Pancreas (tissue), 10 donors: Measurements from ENCODE around the gene ATXN7L2. TPM values are rescaled to one million over a fixed set of nuclear protein-coding genes. Genes with fewer than 3 reads are reported as not detected.

Source experiments
- ATAC-seq, 4 donors: fragments of 200-7000 bp; cut with Tn5 transposase; one replicate each; pipeline versions ENCODE4 v1.8.0 to v1.9.1; 2020; ENCODE audit warnings: mild to moderate bottlenecking in 4 of 4, moderate library complexity in 4 of 4
- DNase-seq, 6 donors: peaks; one replicate each; pipeline ENCODE4 v3.0.0-alpha.2; 2020
- FAIRE-seq: peaks from 2 replicates; lab custom pipeline; 2012; peaks lifted over from hg19 to GRCh38; lab: Jason Lieb, UNC
- H3K27ac ChIP-seq, 4 donors: fragments of 200-600 bp; sonication (generic); 1 replicate in 3 of 4; 2 replicates in 1 of 4; pipeline versions ENCODE4 v1.5.0 to v1.8.0; 2020
- H3K27me3 ChIP-seq, 4 donors: fragments of 200-600 bp; one replicate each; pipeline ENCODE4 v1.8.0; 2021
- H3K36me3 ChIP-seq, 3 donors: fragments of 200-600 bp; sonication (generic) in 1 of 3; one replicate each; pipeline versions ENCODE4 v1.5.0 to v1.8.0; 2020 to 2021
- H3K4me1 ChIP-seq, 3 donors: fragments of 200-600 bp; one replicate each; pipeline ENCODE4 v1.8.0; 2021
- H3K4me3 ChIP-seq, 4 donors: fragments of 200-600 bp; sonication (generic) in 2 of 4; one replicate each; pipeline versions ENCODE4 v1.5.0 to v1.8.0; 2020 to 2021
- H3K9me3 ChIP-seq, 4 donors: fragments of 200-600 bp; one replicate each; pipeline ENCODE4 v1.8.0; 2021
- WGBS, 2 donors: extraction: QIAGEN DNeasy Blood & Tissue Kit; methylation state at CpG; one replicate each; pipeline ENCODE4 v1.1.7; 2013; 5-methylcytosine and 5-hydroxymethylcytosine counted together
- intact Hi-C, 3 donors: fragments of 100-400 bp; cut with DNase I; formaldehyde crosslinking; loops; one replicate each; pipeline versions ENCODE4 v1.11.1 to v1.14.2; 2022
- polyA plus RNA-seq, 2 donors: library from polyadenylated mRNA; stranded (reverse); fragments of 200-250 nt; gene quantifications; one replicate each; pipeline ENCODE4 v1.2.3, GENCODE V29; 2013
- total RNA-seq, 6 donors: library from RNA; stranded (reverse); fragmentation: NEBNext Ultra II Directional in 4 of 6; extraction: Animal tissue kit (Norgen Biotek cat#: 25700) in 4 of 6; gene quantifications; one replicate each; pipeline versions ENCODE4 v1.2.1 to v1.2.4, GENCODE V29; 2021 to 2023
- TF ChIP-seq, protein P1 (sequence below), 4 donors: fragments of 200-600 bp; sonication (generic) in 3 of 4; IDR thresholded peaks; one replicate each; pipeline versions ENCODE4 v1.5.0 to v1.8.0; 2021; ENCODE audit warnings: antibody characterized with exemption in 4 of 4
- donor health status: healthy with polysubstance abuse.
- donor health status: DM: no; HTN: no; CAD: no; lungs with moderate emphysema.
- donor health status: DM: no; HTN: no; CAD: no.
- donor health status: control.
- donor health status: control.
- donor health status: Bipolar disorder and iron deficiency.
- donor health status: DM: yes; HTN: yes; CAD: no.
- donor health status: DM: no; HTN: no; CAD: no.
- donor health status: DM: no; HTN: no; CAD: no.
- donor health status: DM: yes; HTN: yes; CAD: no.

Gene ATXN7L2
- total and polyA plus RNA-seq, 8 donors: 1.1 to 15.7 (median 1.9) TPM

DNA sequence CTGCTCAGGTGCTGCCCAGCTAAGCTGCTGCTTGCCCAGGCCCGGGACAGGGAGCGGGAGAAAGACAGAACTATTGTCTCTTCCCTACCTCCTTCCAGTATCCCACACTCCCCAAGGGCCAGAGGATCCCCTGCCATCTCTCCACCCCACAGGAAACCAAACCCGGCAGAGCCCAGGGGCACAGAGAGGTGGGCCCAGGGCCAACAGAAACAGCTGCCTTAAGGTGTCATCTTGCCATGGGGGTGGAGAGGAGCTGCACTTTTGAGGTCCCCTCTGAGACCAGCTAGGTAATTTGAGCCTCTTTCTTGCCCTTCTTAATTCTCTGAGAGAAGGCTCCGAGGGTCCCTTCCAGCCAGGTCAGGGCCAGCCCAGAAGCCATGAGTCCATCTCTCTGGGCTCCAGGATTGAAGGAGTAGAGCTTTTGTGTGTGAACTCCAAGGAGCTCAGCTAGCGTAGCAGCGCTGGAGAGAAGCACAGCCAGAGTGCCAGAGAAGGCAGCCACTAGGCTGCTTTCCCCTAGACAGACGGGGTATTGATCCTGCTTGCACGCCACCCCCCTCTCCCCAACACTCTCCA lies 46.3 kb downstream of the ATXN7L2 start:
- no peak for DNase-seq
- Histone ChIP-seq H3K4me3 (no peak overlapping the region), H3K36me3 (no peaks in the 10 kb centered on the region), H3K27ac (no peak overlapping the region), H3K9me3 (no peaks in the 10 kb centered on the region), H3K4me1 (peaks cover 0 to 9% (median 0%) of the 10 kb centered on the region in 3 donors), H3K27me3 (no peaks in the 10 kb centered on the region)
- no peak for ATAC-seq
- intact Hi-C loops: loop anchor here in 2 of 3 donors (5.0 to 10.0 kb wide), 4 partner anchors 38 to 278 kb away; partner anchors contain the start of gene CYB561D1 (in 1 of the 2)
- WGBS, 2 donors: 69 to 73% methylated on average over 8 of the region's 8 CpGs
- FAIRE-seq: no peak
- TF ChIP-seq, protein P1, sequence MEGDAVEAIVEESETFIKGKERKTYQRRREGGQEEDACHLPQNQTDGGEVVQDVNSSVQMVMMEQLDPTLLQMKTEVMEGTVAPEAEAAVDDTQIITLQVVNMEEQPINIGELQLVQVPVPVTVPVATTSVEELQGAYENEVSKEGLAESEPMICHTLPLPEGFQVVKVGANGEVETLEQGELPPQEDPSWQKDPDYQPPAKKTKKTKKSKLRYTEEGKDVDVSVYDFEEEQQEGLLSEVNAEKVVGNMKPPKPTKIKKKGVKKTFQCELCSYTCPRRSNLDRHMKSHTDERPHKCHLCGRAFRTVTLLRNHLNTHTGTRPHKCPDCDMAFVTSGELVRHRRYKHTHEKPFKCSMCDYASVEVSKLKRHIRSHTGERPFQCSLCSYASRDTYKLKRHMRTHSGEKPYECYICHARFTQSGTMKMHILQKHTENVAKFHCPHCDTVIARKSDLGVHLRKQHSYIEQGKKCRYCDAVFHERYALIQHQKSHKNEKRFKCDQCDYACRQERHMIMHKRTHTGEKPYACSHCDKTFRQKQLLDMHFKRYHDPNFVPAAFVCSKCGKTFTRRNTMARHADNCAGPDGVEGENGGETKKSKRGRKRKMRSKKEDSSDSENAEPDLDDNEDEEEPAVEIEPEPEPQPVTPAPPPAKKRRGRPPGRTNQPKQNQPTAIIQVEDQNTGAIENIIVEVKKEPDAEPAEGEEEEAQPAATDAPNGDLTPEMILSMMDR (IDR thresholded peaks at IDR 0.05): no peak

DNA sequence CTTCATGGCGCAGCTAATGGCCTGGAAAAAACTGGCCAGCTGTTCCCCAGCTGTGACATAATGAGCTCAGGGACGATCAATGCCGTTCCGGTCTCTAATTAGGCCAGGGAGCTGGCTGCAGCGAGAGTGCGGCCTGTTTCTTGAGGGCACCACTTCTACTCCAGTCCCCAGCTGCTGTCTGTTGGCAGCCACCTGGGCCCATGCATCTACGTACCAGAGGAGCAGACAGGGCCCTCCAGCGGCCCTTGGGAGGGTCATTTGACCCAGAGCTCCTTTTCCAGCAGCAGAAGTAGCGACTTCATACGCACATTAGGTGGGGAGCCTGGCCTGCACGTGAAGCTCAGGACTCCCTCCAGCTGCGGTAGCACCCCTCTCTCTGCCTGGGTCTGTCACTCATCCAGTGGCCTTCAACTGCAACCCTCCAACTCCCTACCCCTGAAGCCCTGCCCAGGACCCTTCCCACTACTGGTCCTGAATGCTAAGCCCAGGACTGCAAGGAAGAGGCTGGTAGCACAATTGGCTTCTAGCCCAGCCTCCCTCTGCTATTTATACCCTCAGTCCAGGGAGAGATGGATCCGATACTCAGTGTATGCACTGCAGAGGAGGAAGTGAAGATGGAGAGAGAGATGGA lies 46.9 kb downstream of the ATXN7L2 start:
- no peaks in the 10 kb centered on the region for H3K36me3 ChIP-seq
- ATAC-seq: peak in 2 of 4 donors; percentile 8 to 32
- 70 to 75% methylated on average over 13 of the region's 13 CpGs for WGBS, 2 donors
- no peak overlapping the region for H3K27ac ChIP-seq
- H3K27me3 ChIP-seq: no peaks in the 10 kb centered on the region
- H3K9me3 ChIP-seq: no peaks in the 10 kb centered on the region
- intact Hi-C loops: loop anchor here in 2 of 3 donors (5.0 kb wide), 3 partner anchors 38 to 278 kb away; partner anchors contain the start of gene CYB561D1 (in 1 of the 2)
- no peak for FAIRE-seq
- TF ChIP-seq, protein P1 (IDR thresholded peaks at IDR 0.05): no peak
- H3K4me3 ChIP-seq: no peak overlapping the region
- no peak for DNase-seq
- H3K4me1 ChIP-seq: peaks cover 0 to 9% (median 0%) of the 10 kb centered on the region in 3 donors

DNA sequence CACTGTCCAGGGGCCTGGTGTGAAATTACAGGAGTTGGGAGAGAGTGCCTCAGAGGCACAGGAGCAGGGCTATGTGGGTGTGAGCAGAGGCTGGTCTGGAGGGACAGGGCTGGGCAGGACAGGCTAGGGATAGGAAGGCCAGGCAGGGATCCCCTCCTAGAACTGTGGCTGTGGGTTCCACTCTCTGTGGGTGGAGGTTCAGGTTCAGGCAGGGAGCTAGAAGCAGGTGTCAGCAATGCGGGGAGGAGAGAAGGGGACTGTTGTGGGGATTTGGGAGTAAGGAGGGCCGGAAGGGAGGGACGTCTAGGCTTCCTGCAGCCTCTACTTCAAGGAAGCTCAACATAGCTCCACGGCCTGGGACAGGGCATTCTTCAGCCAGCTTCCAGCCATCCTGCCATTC lies 47.7 kb downstream of the ATXN7L2 start:
- FAIRE-seq (no peak), ATAC-seq (no peak), DNase-seq (no peak)
- TF ChIP-seq, protein P1 (IDR thresholded peaks at IDR 0.05): no peak
- Histone ChIP-seq H3K9me3 (no peaks in the 10 kb centered on the region), H3K27me3 (no peaks in the 10 kb centered on the region), H3K27ac (no peak overlapping the region), H3K4me1 (peaks cover 0 to 9% (median 0%) of the 10 kb centered on the region in 3 donors), H3K4me3 (no peak overlapping the region), H3K36me3 (no peaks in the 10 kb centered on the region)
- intact Hi-C loops: loop anchor here in 2 of 3 donors (5.0 kb wide), 3 partner anchors 39 to 279 kb away; partner anchors contain the start of gene CYB561D1 (in 1 of the 2)
- WGBS, 2 donors: 77 to 85% methylated on average over 4 of the region's 4 CpGs

DNA sequence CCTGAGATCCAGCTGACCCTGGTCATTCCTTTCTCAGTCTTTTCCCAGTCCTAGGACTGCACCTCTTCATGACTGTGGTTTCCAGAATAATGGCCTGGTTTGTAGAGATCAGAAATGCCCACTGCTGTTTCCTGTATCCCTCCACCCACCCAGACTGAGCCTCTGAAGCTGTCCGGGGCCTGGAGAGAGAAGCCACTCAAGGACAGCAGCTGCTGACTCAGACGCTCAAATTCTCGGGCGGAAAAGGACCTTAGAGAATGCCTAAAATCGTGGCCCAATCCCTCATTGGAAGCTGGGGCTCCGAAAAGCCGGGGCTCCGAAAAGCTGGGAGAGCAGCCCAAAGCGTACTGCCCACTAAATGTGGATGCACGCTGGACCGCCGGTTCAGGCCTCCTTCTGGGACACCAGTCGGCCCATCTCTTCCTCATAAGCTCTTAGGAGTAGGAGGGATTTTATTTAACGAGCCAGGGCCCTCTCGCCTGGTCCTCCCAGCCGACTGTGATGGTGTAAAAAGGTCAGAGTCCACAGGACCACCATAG lies 48.2 kb downstream of the ATXN7L2 start:
- TF ChIP-seq, protein P1 (IDR thresholded peaks at IDR 0.05): no peak
- FAIRE-seq (no peak), DNase-seq (no peak), ATAC-seq (no peak)
- 40 to 46% methylated on average over 16 of the region's 16 CpGs for WGBS, 2 donors
- no peaks in the 10 kb centered on the region for H3K9me3 ChIP-seq
- no peak overlapping the region for H3K27ac ChIP-seq
- intact Hi-C loops: loop anchor here in 2 of 3 donors (5.0 kb wide), 3 partner anchors 40 to 280 kb away; partner anchors contain the start of gene CYB561D1 (in 1 of the 2)
- no peaks in the 10 kb centered on the region for H3K36me3 ChIP-seq
- no peaks in the 10 kb centered on the region for H3K27me3 ChIP-seq
- H3K4me3 ChIP-seq: peak overlapping the region in 1 of 4 donors; percentile 18
- peaks cover 0 to 9% (median 0%) of the 10 kb centered on the region in 3 donors for H3K4me1 ChIP-seq
